Measurements from ENCODE around the gene MRPL40. TPM values are rescaled to one million over a fixed set of nuclear protein-coding genes. Genes with fewer than 3 reads are reported as not detected.

Gene MRPL40
- polyA plus RNA-seq, 3 donors: 42.8 to 48.0 (median 44.1) TPM

Other genes starting within 250 kb of the MRPL40 start
- gene CLTCL1, start 140.8 kb upstream of the MRPL40 start, polyA plus RNA-seq (ENCODE audit: insufficient read length in 3 of 3): 1 to 10 TPM; 4.9 to 6.1 (median 5.0) TPM
- 10 to 100 TPM; 29.9 to 37.5 (median 33.3) TPM for gene HIRA, start 812 bp upstream of the MRPL40 start, polyA plus RNA-seq (ENCODE audit: insufficient read length in 3 of 3)
- gene C22orf39, start 15.2 kb downstream of the MRPL40 start, polyA plus RNA-seq (ENCODE audit: insufficient read length in 3 of 3): 10 to 100 TPM; 39.8 to 45.9 (median 41.2) TPM
- 10 to 100 TPM; 62.1 to 65.5 (median 62.9) TPM for gene UFD1, start 46.6 kb downstream of the MRPL40 start, polyA plus RNA-seq (ENCODE audit: insufficient read length in 3 of 3)
- gene CDC45, start 47.4 kb downstream of the MRPL40 start, polyA plus RNA-seq (ENCODE audit: insufficient read length in 3 of 3): 10 to 100 TPM; 17.9 to 25.3 (median 21.0) TPM
- 10 to 100 TPM; 16.3 to 40.9 (median 40.7) TPM for gene CLDN5, start 91.9 kb downstream of the MRPL40 start, polyA plus RNA-seq (ENCODE audit: insufficient read length in 3 of 3)